Stimulated activated CD8-positive, alpha-beta memory T cell treated with anti-CD3 and anti-CD28 coated beads, Interleukin-15, amount 100 ng/mL, for 24 hours (primary cell): ENCODE results near the gene LCLAT1.

Experiments
- DNase-seq: peaks from one replicate; pipeline ENCODE4 v3.0.0-alpha.2; 2020; ENCODE audit warnings: low read depth

Gene LCLAT1

GRCh38 chr2:30447149-30448045 is at the start of gene LCLAT1:
Gene LCLAT1, plus strand, starts transcription at chr2:30447246. Its CDS starts 78,345 bp downstream, at chr2:30525591.
- peak; percentile 70 for DNase-seq

DNA sequence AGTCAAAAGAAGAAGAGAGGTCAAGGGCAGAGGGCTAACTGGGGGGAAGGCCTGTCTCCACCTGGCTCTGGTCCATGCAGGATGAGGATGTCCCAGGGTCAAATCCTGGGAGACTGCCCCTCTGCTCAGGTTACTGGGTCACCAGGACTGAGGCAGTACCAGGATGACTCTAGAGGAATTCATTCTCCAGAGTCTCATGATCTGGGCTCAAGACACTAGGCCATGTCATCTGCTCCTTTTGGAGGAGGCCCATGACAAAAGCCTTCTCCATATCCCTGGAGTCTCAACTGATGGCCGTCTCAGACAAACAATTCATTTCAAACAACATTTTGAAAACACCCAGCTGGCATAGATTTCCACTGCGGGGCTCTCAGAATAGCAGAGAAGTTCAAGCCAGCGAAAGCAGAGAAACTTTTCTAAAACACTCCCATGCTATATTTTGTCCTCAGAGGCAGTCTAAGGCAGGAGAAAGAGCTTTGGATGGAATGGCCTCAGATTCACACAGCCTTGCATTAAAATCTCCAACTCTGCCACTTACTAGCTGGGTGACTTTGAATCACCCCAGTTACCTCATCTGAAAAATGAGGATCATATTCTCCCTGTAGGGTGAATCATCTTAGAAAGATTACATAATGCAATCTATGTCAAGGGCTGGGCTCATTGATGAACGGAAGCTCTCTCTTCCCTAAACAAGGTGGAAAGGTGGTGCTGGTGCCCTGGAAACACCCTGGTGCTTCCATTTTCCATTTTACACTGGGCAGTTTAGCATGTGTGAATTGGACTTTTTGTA is 48.8 kb upstream of the LCLAT1 start:
- DNase-seq: no peak

DNA sequence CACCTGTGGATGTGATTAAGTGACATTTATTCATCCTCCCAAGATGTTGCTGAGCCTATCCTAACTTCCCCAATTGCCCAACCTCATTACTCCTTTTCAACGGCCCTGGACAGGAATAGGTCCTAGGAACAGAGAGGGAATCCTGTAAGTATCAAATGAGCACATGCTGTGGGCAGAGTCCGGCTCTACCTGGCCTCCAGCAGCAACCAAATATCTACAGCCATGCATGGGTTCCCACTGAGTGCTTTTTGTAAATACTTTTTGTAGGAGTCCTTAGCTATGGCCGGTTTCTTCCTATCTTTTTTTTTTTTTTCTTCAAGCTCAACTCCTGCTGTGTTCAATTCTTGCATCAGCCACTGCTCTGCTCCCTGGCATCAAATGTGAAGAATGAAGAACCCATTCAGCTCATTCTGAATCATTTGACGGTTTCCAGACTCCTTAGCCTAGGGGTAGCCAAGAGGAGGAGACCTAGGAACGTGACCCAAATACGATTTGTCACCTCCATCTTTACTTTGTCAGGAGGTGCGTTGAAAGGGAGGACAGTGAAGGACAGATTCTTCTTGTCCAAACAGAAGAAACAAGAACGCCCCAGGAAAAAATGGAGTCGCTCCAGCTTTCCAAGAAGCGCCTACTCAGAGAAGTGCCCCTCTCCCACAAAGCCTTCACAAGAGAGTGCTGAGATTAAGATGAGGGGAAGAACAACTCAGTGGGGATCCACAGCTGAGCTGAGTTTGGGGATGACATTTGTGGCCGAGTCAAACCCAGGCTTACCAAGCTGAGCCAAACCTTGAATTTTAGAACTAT is 46.7 kb upstream of the LCLAT1 start:
- DNase-seq: no peak

GRCh38 chr2:30402441-30403182 is 44.4 kb upstream of the LCLAT1 start:
- DNase-seq: no peak

DNA sequence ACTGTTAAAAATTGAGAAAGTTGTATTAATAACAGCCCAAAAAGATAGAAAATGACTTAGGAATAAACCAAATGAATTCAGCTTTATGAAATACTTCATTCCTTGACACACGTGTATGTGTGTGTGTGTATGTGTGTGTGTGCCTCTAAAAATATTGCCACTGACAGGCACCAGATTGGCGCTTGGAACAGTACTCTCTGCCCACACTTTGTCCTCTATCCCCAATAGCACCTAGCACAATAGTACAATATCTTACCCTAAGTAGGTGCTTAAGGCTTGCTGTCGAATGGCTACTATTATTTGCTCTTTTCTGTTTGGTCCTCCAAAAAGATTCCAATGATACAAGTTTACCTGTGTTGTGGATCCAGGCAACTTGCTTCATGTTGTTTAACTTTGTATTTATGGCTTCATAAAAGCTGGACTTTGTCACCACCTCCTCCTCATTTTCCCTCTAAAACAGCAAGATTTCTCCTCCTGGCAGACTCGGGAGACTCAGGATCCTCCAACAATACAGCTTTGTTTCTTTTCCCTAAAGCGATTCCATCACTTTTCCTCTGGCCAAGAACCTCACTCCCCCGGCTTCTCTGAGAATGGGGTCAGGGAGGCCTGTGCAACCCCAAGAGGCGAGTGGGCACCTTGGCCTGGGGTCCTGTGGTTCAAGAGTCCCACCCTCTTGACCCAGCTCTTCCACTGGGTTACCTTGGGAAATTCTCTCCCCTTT is 43.3 kb upstream of the LCLAT1 start:
- no peak for DNase-seq

DNA sequence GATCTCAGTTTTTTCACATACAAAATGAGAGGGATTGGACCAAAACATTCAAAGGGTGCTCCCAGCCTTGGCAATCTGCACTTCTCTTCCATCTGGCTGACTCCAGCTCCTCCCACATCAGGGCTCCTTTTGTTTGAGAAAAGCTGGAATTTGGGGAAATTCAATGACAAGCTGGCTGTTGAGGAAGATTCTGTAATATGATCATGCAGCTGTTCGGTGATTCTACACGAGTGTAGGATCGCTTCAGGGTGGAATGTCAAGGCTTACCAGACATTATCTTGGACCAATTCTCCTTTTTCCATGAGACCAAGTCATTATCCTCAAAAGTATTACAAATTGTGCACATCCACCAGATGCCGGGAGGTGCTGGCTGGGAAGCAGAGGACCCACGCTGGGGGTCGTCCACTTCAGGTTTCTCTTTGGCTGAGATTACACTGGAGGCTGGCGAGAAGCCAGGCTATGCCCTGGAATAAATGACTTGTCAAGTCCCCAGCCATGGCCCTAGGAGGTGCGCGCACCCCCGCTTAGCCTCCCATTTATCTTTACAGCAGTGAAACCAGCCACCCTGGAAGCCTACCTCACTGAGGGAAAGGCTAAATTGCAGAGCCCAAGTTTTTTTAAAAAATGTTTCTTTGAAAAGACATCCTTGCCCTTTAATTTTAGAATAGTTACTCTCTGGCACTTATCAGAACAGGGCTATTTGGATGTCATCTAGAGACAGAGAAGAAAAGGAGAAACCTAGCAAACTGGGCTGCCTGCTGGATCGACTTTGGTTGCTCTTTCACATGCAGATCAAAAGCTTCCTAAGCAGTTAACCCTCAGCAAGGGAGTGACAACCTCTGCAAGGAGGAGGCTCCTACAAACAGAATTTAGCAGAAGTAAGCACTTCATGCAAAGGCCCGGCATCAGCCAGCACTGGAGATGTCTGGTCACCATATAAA is 42.5 kb upstream of the LCLAT1 start:
- no peak for DNase-seq

- DNase-seq: no peak
Measured at GRCh38 chr2:30405260-30405605, 41.8 kb upstream of the LCLAT1 start.

DNA sequence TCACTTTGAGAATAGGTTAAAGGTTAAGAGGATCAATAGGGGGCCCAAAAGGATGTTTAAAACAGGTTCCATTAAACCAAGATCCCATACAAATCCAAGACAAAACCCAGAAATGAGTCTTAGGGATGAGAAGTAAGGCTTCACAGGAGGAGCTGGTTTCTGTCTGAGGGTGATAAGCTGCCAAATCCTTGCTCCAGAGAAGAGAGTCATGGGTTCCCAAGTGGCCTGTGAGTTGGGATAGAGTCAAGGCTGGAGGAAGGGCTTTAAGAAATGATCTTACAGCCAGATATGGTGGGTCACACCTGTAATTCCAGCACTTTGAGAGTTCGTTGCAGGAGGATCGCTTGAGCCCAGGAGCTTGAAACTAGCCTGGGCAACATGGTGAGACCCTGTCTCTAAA is 40.2 kb upstream of the LCLAT1 start:
- DNase-seq: no peak

- no peak for DNase-seq
Measured at GRCh38 chr2:30408961-30409387, 38.1 kb upstream of the LCLAT1 start.

GRCh38 chr2:30410217-30410616 is 36.8 kb upstream of the LCLAT1 start:
- no peak for DNase-seq

DNA sequence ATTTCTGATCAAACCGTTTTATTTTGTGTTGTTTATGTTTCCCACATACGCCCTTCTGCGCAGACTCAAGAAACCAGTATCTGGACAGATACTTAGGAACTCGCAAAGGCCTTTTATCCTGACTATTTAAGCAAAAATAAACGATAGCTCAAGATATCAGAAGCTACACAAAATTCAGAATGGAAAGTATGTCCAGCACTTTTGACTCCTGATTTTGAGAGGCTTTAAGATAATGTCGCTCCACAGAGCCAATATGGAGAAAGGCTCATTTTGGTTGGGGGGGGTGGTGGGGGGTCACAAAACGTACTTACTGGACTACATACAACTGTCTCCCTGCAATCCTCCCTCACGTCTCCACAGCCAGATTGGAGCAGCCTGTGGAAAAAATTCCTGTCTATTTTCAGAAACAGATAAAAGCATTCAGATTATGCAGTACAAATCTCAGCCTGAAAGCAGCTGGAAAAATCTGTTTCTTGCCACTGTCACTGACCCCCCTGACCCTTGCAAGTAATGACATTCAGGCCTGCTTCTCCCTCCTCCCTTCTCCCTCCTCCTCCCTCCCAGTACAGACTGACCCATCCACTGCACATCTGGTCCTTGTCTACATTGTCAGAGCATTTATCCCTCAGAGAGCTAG is 34.9 kb upstream of the LCLAT1 start:
- DNase-seq: no peak

GRCh38 chr2:30412684-30413570 is 34.1 kb upstream of the LCLAT1 start:
- DNase-seq: no peak

DNA sequence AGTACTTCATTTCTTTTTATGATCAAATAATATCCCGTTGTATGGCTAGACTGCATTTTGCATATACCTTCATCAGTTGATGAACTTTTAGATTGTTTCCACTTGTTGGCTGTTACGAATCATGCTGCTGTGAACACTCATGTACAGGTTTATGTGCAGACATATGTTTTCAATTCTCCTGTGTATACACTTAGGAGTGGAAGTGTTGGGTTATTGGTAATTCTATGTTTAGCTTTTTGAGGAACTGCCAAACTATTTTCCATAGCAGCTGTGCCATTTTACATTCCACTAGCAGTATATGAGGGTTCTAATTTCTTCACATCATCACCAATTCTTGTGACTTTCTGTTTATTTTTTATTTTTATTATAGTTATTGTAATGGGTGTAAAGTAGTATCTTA is 32.1 kb upstream of the LCLAT1 start:
- no peak for DNase-seq

- DNase-seq: no peak
Measured at GRCh38 chr2:30417253-30417652, 29.8 kb upstream of the LCLAT1 start.

- no peak for DNase-seq
Measured at GRCh38 chr2:30421026-30421603, 25.9 kb upstream of the LCLAT1 start.

DNA sequence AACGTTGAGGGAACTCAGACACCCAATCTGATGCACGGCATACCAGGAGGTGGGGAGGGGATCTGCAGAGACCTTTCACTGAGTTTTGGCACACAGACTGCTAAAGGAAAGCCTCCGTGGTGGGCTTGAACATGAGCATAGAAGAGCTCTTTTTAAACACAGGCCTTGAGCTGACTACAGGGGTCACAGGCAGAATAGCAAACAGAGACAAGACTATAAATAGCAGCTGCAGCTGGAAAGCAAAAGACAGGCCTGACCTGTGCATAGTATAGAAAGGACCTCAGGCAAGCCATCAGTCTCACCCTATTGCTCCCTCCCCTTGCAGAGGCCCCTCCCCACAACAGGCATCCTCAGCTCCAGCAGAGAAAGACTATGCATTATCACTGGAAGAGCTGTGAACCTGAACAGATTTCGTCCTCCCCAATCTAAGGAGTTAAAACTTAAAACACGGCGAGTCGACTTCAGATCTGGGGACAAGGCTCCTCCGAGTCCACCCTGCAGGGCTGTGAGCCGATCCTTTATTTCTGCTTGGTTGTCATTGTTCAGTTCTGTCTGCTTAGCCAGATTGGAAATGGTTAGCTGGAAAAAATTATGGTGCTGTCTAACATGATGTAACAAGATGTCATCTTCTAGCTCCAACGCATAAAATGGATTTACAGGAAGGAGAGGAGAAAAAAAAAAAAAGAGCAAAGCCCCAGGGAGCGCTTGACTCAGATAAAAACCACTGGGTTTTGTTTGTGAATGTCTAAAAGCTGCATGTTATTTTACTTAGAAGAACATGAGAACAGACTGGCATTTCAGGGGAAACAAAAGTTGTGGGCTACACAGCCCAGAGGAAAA is 25.2 kb upstream of the LCLAT1 start:
- DNase-seq: no peak

- DNase-seq: peak; percentile 39
Measured at GRCh38 chr2:30422444-30423040, 24.5 kb upstream of the LCLAT1 start.
